ENCODE measurements around the gene REC8.

DNA sequence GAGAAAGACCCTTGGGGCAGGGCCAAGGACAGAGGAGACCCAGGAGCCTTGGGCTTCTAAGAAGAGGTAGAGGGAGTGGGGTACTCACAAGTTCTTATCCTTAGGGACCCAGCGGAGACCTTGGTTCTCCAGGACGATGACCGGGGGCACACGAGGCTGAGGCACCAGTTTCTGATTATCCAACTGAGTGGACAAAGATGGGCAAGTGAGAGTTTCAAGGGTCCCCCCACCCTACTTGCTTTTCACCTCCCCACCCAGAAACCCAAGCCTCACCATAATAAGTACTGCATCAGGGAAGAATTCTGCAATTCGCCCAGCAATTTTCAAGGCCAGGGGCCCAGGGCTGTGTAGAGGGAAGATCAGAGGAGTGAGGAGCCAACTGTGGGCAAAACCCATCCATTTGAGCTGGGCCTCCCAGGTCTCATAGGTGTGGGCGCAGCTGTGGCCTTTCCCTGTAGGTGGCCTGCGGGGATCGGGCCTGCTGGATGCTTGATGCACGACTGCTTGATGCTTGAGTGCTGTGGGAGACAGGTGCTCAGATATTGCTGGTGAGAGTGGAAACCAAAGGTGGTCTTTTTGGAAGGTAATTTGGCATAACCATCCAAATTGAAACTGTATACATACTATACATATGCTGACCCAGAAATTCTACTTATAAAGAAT lies 32.5 kb upstream of the REC8 start:
- no peak for TF ChIP-seq EZH2 (IDR thresholded peaks at IDR 0.05; ENCODE audit: borderline replicate concordance)
- TF ChIP-seq, protein P1, sequence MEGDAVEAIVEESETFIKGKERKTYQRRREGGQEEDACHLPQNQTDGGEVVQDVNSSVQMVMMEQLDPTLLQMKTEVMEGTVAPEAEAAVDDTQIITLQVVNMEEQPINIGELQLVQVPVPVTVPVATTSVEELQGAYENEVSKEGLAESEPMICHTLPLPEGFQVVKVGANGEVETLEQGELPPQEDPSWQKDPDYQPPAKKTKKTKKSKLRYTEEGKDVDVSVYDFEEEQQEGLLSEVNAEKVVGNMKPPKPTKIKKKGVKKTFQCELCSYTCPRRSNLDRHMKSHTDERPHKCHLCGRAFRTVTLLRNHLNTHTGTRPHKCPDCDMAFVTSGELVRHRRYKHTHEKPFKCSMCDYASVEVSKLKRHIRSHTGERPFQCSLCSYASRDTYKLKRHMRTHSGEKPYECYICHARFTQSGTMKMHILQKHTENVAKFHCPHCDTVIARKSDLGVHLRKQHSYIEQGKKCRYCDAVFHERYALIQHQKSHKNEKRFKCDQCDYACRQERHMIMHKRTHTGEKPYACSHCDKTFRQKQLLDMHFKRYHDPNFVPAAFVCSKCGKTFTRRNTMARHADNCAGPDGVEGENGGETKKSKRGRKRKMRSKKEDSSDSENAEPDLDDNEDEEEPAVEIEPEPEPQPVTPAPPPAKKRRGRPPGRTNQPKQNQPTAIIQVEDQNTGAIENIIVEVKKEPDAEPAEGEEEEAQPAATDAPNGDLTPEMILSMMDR (IDR thresholded peaks at IDR 0.05; ENCODE audit: poor library complexity), result no peak
- TF ChIP-seq EZH2phosphoT487 (IDR thresholded peaks at IDR 0.05; ENCODE audit: low read depth, severe bottlenecking, unreplicated experiment), result no peak

Measured in hepatocyte (in vitro differentiated cells).